ENCODE results near the gene MRS2. TPM values are rescaled to one million over a fixed set of nuclear protein-coding genes. Genes with fewer than 3 reads are reported as not detected.
"Not testable (repeated sequence)": the region's sequence is repeated elsewhere in the genome, so short reads cannot be mapped to it uniquely, and the experiment has no call there.

Gene MRS2
- total RNA-seq, 4 donors from 2014 or later, result 24.5 to 30.7 (median 25.5) TPM

DNA sequence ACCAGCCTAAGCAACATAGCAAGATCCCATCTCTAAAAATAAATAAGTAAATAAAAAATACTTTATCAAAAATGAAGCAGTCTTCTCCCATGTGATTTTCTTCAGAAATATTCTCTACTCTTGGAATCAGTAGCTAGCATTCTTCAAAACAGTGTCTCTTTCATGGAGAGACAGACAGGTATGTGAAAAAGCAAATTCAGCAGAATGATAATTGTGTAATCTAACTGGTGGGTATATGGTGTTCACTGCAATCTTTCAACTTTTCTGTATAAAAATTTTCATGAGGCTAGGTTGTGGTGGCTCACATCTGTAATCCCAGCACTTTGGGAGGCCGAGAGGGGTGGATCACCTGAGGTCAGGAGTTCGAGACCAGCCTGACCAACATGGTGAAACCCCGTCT lies 7.9 kb downstream of the MRS2 start:
- peaks cover 37 to 81% (median 63%) of the 10 kb centered on the region in 4 donors for H3K36me3 ChIP-seq
- intact Hi-C loops (cut with DNase I), result no loop called here
- no peak overlapping the region for H3K27ac ChIP-seq (replicated peaks in 1 of 4)
- no peaks in the 10 kb centered on the region for H3K9me3 ChIP-seq
- 95% methylated on average over 3 of the region's 3 CpGs for WGBS
- no peak overlapping the region for H3K4me3 ChIP-seq
- H3K27me3 ChIP-seq, result no peaks in the 10 kb centered on the region
- no peak for DNase-seq (ENCODE audit: extremely low spot score)
- no peak for TF ChIP-seq POLR2AphosphoS5 (IDR thresholded peaks at IDR 0.05)
- no peak for TF ChIP-seq POLR2A (IDR thresholded peaks at IDR 0.05; ENCODE audit: low read depth)
- TF ChIP-seq, protein P1, sequence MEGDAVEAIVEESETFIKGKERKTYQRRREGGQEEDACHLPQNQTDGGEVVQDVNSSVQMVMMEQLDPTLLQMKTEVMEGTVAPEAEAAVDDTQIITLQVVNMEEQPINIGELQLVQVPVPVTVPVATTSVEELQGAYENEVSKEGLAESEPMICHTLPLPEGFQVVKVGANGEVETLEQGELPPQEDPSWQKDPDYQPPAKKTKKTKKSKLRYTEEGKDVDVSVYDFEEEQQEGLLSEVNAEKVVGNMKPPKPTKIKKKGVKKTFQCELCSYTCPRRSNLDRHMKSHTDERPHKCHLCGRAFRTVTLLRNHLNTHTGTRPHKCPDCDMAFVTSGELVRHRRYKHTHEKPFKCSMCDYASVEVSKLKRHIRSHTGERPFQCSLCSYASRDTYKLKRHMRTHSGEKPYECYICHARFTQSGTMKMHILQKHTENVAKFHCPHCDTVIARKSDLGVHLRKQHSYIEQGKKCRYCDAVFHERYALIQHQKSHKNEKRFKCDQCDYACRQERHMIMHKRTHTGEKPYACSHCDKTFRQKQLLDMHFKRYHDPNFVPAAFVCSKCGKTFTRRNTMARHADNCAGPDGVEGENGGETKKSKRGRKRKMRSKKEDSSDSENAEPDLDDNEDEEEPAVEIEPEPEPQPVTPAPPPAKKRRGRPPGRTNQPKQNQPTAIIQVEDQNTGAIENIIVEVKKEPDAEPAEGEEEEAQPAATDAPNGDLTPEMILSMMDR (IDR thresholded peaks at IDR 0.05), result no peak
- TF ChIP-seq EP300 (IDR thresholded peaks at IDR 0.05), result no peak
- peaks cover 0 to 5% (median 0%) of the 10 kb centered on the region in 4 donors for H3K4me1 ChIP-seq

DNA sequence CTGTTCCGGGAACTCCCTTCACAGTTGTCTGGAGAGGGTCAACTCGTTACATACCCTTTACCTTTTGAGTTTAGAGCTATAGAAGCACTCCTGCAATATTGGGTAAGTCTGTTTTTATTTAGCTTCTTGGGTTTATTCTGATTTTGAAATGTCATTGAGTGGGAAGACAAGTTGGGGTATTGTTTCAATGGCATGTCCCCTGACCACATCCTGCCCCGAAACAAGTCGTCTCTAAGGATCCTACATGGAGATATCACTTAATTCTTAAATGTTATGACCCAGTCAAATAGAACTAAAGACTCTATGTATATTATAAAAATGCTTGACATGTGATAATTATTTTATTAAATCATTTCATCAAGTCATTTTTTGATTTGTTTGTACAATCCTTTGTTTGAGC lies 9.6 kb downstream of the MRS2 start:
- DNase-seq (ENCODE audit: extremely low spot score), result no peak
- peaks cover 0 to 5% (median 0%) of the 10 kb centered on the region in 4 donors for H3K4me1 ChIP-seq
- no peaks in the 10 kb centered on the region for H3K9me3 ChIP-seq
- H3K4me3 ChIP-seq, result no peak overlapping the region
- WGBS, result 92% methylated on average over 4 of the region's 4 CpGs
- intact Hi-C loops (cut with DNase I), result no loop called here
- TF ChIP-seq, protein P1 (IDR thresholded peaks at IDR 0.05), result no peak
- TF ChIP-seq POLR2AphosphoS5 (IDR thresholded peaks at IDR 0.05) (no peak), EP300 (IDR thresholded peaks at IDR 0.05) (no peak), POLR2A (IDR thresholded peaks at IDR 0.05; ENCODE audit: low read depth) (no peak)
- H3K27me3 ChIP-seq, result no peaks in the 10 kb centered on the region
- H3K27ac ChIP-seq (replicated peaks in 1 of 4), result no peak overlapping the region
- H3K36me3 ChIP-seq, result peaks cover 47 to 84% (median 72%) of the 10 kb centered on the region in 4 donors

DNA sequence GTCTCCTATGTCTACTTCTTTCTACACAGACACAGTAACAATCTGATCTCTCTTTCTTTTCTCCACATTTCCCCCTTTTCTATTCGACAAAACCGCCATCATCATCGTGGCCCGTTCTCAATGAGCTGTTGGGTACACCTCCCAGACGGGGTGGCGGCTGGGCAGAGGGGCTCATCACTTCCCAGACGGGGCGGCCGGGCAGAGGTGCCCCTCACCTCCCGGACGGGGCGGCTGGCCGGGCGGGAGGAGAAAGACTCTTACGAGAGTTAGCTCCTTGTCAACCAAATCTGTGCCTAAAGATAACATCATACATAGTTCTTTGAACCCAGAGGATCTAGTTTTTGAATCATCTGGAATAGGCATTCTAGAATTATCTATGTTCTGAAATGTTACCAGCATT lies 11.8 kb downstream of the MRS2 start:
- WGBS, result 97% methylated on average over 15 of the region's 15 CpGs
- H3K9me3 ChIP-seq; H3K27ac ChIP-seq (replicated peaks in 1 of 4); H3K4me3 ChIP-seq; H3K27me3 ChIP-seq; H3K4me1 ChIP-seq; DNase-seq (ENCODE audit: extremely low spot score); intact Hi-C loops (cut with DNase I): not testable (repeated sequence)
- peaks cover 55 to 85% (median 78%) of the 10 kb centered on the region in 4 donors for H3K36me3 ChIP-seq

DNA sequence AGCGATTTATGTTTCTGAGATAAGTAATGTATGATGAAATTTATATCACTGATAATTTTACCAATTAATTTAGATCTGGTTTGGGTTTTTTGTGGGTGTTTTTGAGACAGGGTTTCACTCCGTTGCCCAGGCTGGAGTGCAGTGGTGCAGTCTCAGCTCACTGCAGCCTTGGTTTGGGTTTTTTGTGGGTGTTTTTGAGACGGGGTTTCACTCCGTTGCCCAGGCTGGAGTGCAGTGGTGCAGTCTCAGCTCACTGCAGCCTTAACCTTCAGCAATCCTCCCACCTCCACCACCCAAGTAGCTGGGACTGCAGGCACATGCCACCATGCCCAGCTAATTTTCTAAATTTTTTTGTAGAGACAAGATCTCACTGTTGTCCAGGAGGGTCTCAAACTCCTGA lies 13.0 kb downstream of the MRS2 start:
- Histone ChIP-seq H3K4me3 (no peak overlapping the region), H3K4me1 (no peaks in the 10 kb centered on the region), H3K36me3 (peaks cover 67 to 88% (median 82%) of the 10 kb centered on the region in 4 donors), H3K9me3 (no peaks in the 10 kb centered on the region), H3K27me3 (no peaks in the 10 kb centered on the region), H3K27ac (replicated peaks in 1 of 4) (no peak overlapping the region)
- DNase-seq (ENCODE audit: extremely low spot score), result no peak
- intact Hi-C loops (cut with DNase I), result no loop called here
- TF ChIP-seq POLR2A (IDR thresholded peaks at IDR 0.05; ENCODE audit: low read depth) (no peak), EP300 (IDR thresholded peaks at IDR 0.05) (no peak), POLR2AphosphoS5 (IDR thresholded peaks at IDR 0.05) (no peak)
- TF ChIP-seq, protein P1 (IDR thresholded peaks at IDR 0.05), result no peak
- 92% methylated on average over 4 of the region's 4 CpGs for WGBS

DNA sequence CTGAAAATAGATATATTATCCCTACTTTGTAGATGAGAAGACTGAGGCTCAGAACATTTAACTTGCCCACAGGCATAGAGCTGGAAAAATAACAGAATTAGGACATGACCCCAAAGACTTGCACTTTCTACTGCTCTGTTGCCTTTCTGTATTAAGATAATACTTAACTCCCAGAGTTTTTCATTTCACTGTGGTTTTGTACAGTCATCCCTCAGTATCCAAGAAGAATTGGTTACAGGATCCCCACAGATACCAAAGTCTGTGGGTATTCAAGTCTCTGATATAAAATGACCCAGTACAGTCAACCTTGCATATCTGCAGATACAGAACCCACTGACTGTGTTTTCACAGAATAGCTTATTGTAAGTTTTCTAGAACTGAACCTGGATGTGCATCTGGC lies 16.8 kb downstream of the MRS2 start:
- TF ChIP-seq POLR2AphosphoS5 (IDR thresholded peaks at IDR 0.05) (no peak), EP300 (IDR thresholded peaks at IDR 0.05) (no peak), POLR2A (IDR thresholded peaks at IDR 0.05; ENCODE audit: low read depth) (no peak)
- TF ChIP-seq, protein P1 (IDR thresholded peaks at IDR 0.05), result no peak
- H3K9me3 ChIP-seq, result no peaks in the 10 kb centered on the region
- no peak overlapping the region for H3K4me3 ChIP-seq
- H3K36me3 ChIP-seq, result peaks cover 82 to 100% (median 92%) of the 10 kb centered on the region in 4 donors
- no peak overlapping the region for H3K27ac ChIP-seq (replicated peaks in 1 of 4)
- no peaks in the 10 kb centered on the region for H3K4me1 ChIP-seq
- intact Hi-C loops (cut with DNase I), result no loop called here
- DNase-seq (ENCODE audit: extremely low spot score), result no peak
- no peaks in the 10 kb centered on the region for H3K27me3 ChIP-seq
